ENCODE measurements around the gene TTC3.
"Not testable (repeated sequence)": the region's sequence is repeated elsewhere in the genome, so short reads cannot be mapped to it uniquely, and the experiment has no call there.

The TTC3 gene

GRCh38 chr21:37100316-37100715, 27.3 kb downstream of the TTC3 start:
- DNase-seq: no peak

DNA sequence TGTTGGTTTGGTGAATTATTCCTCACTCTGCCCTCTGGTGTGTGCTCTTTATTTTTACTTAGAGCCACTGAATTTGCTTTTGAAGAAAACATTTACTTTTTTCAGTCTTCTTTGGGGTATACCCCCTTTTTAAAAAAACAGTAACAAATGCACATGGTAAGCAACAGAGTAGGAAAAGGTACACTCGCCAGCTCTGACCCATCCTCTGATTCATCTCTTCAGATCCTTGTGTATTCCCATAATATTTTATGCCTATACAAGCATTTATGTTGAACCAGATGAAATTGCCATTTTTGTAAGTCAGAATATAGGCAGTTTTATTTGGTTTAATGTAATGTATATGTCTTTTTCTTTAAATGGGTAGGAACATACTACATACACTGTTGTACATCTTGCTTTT, 28.3 kb downstream of the TTC3 start:
- DNase-seq: no peak

DNA sequence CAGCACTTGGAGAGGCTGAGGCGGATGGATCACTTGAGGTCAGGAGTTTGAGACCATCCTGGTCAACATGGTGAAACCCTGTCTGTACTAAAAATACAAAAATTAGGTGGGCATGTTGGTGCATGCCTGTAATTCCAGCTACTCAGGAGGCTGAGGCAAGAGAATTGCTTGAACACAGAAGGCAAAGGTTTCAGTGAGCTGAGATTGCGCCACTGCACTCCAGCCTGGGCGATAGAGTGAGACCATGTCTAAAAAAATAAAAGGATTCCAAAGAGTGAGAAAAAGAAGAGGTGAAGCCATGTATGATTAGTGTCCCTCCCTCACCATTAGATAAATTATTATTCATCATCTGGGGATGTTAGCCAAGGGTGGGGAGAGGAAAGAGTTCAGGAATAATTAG, 29.7 kb downstream of the TTC3 start:
- not testable (repeated sequence) for DNase-seq

- DNase-seq: no peak
These were observed 33.9 kb downstream of the TTC3 start for GRCh38 chr21:37106998-37107397.

- not testable (repeated sequence) for DNase-seq
These were observed 38.0 kb downstream of the TTC3 start for GRCh38 chr21:37111029-37111428.

- DNase-seq: not testable (repeated sequence)
These were observed 41.2 kb downstream of the TTC3 start for GRCh38 chr21:37114301-37114700.

- not testable (repeated sequence) for DNase-seq
These were observed 43.4 kb downstream of the TTC3 start for GRCh38 chr21:37116459-37116858.

- DNase-seq: no peak
These were observed 44.1 kb downstream of the TTC3 start for GRCh38 chr21:37117204-37117603.

GRCh38 chr21:37118187-37118826, 45.3 kb downstream of the TTC3 start:
- DNase-seq: no peak

DNA sequence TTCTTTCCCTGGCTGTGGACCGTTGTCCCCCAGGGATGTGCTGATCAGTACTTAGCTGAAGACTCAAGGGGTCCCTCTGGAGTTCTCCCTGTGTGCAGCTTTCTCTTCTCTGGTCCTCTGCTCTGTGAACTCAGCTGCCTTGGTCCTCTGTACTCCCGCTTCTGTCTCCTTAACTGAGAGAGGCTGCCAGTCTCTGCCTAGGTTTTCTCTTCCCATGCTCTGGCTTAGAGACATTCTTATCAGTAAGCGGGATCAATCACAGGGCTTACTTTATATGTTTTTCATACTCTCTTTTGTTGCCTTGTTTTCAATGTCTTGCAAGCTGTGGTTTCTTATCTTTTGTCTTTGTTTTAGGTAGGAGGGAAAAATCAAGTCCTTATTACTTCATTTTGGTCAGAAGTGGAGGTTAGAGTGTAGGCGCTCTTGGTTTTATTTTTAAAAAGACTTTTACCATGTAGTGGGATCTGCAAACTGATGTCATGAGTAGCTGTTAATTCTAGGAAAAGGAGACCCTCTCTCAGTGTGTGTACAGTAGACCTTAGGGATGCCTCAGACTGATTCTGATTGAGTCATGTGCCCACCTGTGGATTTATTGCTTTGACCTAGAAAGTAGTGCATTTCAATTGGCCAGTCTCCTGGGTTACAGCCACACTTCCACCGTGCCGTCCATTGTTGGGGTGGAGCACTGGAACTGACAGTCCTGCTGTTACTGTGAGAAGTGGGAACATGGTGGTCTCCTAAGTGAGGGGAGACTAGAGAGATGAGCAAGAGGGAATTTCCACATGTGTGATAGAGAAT, 46.6 kb downstream of the TTC3 start:
- DNase-seq: no peak

- DNase-seq: no peak
These were observed 55.0 kb downstream of the TTC3 start for GRCh38 chr21:37128076-37128475.

DNA sequence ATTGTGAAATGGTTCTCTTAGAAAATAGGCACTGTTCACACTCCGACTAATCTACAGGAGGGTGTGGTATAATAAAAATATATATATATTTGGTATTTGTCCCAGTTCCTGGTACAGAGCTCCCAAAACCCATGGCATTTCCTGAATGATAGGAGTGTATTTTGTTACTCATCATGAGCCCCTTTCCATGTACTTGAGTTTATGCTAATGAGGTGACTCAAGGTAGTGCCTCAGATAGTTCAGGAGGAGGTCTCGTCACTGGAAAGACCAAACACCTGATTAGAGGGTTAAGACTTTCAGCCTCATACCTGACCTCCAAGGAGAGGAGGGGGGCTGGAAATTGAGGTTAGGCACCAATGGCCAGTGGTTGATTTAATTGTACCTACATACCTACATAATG, 57.9 kb downstream of the TTC3 start:
- DNase-seq: no peak

GRCh38 chr21:37136261-37136660, 63.2 kb downstream of the TTC3 start:
- DNase-seq: no peak

GRCh38 chr21:37136744-37137143, 63.7 kb downstream of the TTC3 start:
- DNase-seq: no peak

- DNase-seq: no peak
These were observed 66.1 kb downstream of the TTC3 start for GRCh38 chr21:37139154-37139553.

DNA sequence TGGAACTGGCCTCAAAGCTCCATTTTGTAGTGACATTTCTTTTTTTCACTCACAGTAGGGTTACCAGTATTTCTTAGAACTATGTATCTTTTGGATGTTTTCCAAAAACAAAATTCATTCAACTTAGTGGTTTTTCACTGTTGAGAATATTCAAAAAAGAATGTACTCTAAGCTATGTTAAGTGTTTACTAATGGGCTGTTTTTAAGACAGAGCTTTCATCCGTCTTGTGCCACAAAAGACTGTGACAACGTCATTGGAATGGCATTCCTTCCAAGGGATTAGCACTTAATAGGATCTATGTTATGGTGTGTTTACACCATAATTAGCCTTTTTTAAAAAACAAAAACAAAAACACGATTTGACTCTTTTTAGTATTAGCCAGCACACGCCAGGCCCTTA, 66.8 kb downstream of the TTC3 start:
- no peak for DNase-seq

- DNase-seq: not testable (repeated sequence)
These were observed 70.3 kb downstream of the TTC3 start for GRCh38 chr21:37143392-37143791.

DNA sequence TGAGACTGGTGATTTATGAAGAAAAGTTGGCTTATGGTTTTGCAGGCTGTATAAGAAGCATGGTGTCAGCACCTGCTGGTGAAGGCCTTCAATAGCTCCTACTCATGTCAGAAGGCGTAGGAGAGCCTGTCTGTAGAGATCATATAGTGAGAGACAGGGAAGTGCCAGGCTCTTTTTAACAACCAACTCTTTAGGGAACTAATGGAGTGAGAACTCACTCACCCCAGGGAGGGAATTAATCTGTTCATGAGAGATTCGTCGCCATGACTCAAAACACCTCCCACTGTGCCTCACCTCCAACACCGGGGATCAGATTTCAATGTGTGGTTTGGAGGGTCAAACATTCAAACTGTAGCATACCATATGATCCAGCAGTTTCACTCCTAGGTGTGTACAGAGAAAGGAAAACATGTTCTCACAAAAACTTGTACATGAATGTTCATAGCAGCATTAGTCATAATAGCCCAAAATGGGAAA, 72.6 kb downstream of the TTC3 start:
- no peak for DNase-seq

DNA sequence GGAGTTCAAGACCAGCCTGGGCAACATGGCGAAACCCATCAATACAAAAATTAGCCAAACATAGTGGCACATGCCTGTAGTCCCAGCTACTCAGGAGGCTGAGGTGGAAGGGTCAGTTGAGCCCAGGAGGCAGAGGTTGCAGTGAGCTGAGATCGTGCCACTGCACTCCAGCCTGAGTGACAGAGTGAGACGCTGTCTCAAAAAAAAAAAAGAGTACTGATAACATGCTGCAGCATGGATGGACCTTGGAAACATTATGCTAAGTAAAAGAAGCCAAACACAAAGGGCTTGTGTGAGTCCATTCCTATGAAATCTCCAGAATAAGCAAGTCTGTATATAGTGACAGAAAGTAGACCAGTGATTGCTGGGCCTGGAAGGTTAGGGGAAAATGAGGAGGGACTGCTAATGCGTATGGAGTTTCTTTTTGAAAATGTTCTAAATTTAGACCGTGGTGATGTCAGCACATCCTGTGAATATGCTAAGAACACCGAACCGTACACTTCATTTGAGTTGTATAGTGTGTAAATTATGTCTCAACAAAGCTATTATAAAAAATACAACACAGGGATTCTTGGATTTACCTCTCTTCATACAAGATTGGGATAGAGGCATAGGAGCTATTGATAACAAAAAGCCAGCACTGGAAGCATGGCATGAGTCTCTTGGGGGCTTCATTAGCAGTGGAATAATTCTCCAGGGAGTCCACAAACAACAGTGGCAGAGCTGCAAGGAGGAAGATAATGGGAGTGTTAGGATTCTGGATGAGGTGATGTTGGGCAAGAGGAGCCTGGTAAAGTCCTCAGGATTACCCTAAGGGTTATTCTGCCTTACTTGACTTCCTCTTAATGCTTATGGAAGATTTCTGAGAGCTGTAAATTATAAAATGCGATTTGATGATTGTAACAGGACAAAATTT, 73.5 kb downstream of the TTC3 start:
- no peak for DNase-seq

DNA sequence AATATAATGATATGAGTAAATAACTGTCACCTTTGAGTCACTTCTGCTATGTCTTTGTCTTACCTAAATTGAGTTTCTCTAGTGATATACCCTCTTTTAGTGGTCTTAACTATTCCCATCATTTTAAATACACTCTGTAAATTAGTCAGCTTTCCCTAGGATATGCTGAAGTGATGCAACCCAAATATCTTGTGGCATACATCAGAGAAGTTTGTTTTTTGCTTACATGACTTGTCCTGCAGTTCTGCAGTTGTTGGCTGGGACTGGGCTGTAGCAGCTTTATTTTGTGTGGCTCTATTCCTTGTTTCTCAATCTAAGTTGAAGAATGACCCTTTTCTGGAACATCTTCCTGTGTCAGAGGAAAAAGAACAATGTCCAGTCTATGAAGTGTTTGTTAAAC, 76.4 kb downstream of the TTC3 start:
- no peak for DNase-seq

DNA sequence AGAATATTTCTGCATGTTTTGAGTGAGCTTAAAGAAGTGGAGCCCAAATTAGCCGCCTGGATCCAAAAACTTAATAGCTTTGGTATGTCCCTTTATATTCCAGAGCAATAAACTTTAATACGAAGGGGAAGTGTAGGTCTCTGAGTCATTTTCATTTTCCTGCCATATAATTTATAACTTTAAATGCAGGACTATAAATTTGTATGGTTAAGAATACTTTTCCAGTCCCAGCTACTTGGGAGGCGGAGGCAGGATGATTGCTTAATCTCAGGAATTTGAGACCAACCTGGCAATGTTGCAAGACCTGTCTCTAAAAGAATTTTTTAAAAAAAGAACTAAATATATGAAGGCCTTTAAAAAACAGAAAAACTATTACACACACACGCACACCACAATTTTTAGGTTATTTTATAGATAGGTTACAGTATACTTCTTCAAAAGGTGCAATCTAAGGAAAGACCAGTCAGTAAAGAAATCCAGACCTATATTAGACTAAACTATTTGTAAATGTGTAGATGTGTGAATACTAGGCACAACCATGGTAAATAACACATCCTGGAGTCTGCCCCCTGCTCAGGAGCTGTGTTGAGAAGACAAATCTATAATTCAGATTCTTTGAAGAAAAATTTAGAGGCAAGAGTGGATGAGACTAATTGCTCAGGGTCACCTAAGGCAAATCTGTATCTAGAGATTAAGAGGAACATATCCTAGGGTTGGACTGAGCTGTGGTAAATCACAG, 80.3 kb downstream of the TTC3 start:
- DNase-seq: no peak

DNA sequence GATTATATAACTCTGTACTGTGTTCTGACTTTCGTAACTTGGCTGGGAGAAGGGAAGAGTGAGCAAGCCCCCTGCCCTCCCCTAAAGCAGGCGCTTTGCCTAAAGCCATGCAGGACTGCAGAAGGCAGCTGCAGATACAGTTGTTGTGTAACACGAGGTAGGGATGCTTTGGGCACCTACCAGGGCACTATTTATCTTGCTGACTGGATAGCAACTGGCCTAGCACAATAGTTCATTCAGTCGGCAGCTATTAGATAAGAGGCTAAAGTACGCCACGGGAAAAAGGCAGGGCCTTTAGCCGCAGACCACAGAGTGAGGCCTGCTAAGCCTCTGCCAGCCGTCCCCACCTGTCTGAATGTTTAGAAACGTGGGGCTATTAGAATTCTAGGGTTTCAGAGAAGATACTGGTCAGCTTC, 80.9 kb downstream of the TTC3 start:
- no peak for DNase-seq

GRCh38 chr21:37155186-37155585, 82.1 kb downstream of the TTC3 start:
- no peak for DNase-seq

Measured in activated gamma-delta T cell (primary cell).